Activated T-cell treated with anti-CD3 and anti-CD28 coated beads for 48 hours (primary cell): ENCODE measurements around the gene CCDC33.
A peak's percentile ranks its signal among the peaks of the same experiment; 100 is the strongest.

ENCODE experiments used
- DNase-seq: peaks from one replicate; pipeline ENCODE4 v3.0.0-alpha.2; 2020; ENCODE audit warnings: low read depth

Gene CCDC33

GRCh38 chr15:74289671-74290070, 53.5 kb downstream of the CCDC33 start:
- DNase-seq: no peak

DNA sequence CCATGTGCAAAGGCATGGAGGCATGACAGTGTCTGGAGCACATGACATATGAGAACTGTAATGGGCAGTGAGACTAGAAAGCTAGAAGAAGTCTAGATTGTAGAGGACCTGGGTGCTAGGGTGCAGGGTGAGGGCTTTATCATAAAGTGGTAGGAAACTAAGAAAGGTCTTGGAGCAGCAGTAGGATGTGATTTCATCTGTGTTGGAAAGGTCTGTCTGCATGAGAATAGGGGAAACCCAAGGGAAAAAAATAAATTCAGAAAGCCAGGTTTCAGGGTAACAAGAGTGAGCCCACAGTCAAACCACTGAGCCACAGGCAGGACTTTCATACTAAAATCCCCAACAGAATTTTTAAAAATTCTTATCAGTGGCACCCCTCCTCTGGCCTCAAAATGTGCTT, 54.5 kb downstream of the CCDC33 start:
- no peak for DNase-seq

DNA sequence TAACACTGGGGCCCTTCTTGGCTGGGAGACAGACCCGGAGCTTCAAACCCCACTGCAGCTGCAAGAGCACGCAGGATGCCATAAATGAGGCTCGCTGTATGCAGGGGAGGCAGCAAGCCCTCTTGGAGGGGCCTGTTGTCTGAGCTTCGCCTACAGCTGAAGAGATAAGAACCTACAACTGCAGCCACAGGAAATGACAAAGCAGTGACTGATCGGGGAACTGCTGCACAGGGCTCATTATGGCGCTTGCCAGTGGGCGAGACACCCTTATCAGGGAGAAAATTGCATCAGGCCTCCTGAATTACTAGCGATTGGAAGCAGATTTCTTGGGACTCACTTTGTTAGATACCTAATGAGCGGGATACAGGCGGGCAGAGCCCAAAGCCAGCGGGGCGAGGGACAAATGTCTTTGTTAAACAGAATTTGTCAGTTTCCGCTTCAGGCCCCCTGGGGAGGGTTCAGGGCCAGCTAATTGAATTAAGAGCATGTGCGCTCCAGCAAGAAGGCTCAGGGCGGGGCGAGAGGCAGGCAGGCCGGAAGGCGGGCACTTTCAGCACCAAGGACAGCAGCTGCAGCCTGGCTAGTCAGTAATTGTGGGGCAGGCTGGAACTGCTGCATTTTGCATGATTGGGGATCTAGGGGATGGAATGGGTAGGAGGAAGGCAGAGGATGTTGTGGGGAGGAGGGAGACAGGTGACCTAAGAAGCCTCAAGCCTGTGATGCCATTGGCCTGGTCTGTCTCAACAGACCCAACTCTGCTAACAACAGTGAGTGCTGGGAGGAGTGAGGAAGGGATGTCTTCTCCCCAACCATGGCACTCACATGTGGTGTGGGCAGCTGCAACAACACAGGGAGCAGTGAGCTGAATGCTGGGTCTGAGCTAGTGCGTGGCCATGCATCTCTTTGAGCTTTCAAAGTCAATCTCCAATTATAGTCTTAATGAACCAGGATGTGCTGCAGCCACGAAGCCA, 55.3 kb downstream of the CCDC33 start:
- DNase-seq: peak; percentile 77

- DNase-seq: no peak
Measured at GRCh38 chr15:74293021-74293810, 57.1 kb downstream of the CCDC33 start.

DNA sequence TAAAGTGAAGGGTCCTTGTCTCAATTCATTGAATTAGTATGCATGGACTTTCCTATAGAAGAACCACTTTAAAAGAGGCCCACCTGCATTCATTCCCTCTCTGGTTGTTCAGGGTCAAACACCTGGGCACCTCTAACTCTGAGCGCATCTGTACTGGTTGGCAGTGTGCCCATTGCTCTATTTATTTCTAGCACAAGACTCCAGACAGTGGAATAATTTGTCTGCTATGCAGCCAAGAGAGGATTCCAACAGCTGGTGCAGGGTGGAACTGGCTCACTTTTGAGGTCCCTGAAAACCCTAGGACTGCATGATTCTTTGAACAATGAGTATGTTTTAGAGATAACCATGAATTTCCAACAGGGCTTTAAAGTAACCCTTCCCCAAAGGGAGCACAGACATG, 57.9 kb downstream of the CCDC33 start:
- DNase-seq: no peak

GRCh38 chr15:74295800-74296199, 59.7 kb downstream of the CCDC33 start:
- no peak for DNase-seq

DNA sequence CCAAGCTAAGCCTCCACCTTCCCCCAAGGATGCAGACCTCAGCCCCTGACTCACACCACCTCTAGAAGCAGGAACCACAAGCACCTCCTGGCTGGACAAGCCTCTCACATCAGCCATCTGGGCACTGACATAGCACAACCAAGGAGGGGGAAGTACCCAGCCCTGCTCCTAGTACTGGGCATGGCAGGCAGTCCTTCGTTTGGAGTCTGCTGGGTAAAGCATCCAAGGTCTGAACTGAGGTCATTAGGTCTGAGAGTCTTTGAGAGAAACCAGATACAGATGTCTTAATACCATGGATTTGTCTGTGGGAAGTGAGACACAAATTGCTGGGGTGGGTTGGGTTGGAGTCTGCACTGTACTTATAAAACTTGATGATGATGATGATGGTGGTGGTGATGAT, 61.8 kb downstream of the CCDC33 start:
- no peak for DNase-seq

DNA sequence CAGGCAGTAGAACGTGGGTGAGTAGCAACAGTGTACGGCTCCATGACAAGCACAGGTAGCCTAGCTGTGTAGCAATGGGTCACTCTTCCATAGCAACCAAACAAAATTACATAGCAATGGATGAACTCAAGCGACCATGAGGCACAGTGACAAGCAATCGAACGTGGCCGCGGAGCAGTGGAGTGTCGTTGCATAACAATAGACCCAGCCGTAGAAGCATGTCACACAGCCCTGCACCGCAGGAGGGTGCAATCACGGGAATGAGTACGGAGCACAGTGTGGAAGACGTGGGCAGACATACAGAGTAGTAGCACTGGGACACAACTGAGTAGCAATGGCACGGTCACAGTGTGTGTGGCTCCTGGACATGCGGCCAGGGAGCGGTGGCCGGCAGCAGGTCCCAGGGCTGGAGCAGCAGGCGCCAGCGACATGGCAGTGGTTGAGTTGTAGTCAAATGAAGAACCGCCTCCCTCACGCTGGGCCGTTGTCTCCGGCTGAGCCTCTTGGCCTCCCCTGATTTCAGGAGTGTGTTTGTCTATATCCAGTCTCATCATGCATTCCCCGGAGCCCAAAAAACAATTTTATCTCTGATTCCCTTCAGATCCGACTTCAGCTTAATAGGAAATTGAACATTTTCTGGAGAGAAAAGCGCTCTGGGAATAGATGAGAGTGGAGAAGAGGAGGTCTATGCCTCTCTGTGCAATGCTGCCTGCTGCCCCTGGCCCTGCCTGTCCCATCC, 64.1 kb downstream of the CCDC33 start:
- DNase-seq: no peak

DNA sequence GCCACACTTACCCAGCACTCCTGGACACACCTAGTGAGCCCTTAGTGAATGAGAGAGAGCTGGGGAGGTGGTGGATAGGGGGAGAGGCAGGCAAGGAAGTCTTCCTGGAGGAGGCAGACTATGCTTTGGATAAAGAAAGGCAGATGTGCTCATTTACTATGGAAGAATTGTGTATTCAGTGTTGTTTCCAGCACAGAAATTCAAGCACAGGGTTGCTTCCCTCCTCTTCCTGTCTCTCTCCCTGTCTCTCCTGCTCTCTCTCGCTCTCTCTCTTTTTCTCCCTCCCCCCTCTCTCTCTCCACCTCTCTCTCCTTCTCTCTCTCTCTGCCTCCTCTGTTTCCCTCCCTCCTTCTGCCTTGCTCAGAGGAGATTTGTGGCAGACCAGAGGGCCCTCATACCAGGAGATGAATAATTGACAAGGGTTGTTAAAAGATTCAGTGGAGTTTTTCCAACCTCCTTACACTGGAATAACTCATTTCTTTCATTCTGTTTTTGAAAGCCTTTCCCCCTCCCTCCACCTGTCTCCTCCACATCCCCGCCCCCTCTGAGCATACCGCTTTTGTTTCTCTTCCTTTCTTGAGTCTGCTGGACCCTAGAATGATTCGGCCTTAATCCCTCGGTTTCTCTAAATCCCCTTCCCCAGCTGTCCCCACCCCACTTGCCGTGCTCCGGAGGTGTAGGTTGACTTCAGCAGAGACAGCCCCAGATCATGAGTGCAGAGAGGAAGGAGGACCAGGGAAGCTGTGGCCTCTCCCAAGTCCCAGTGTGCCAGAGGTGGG, 65.6 kb downstream of the CCDC33 start:
- no peak for DNase-seq

DNA sequence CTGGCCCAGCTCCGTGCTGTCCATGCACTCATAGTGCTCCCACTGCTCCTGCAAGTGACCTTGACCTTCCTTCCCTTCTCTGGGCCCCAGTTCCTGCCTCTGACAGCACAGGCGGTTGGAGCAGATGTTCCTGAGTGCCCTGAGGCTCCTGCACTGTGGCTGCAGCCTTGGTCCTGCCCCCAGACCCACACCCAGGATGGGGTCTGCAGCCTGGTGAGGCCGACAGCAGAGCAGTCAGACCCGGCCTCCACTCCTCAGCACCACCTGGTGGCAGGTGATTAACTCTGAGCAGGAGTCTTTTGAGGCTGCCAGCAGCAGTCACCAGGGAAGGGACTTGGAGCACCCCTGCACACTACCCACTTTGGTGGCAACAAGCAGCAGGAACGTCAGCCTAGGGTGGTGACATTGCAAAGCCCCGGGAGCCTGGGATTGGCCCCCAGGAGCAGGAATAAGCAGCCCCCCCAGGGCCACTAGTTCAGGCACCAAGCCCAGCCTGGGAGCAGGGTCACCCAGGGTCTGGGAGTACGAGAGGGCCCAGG, 66.8 kb downstream of the CCDC33 start:
- peak; percentile 40 for DNase-seq

DNA sequence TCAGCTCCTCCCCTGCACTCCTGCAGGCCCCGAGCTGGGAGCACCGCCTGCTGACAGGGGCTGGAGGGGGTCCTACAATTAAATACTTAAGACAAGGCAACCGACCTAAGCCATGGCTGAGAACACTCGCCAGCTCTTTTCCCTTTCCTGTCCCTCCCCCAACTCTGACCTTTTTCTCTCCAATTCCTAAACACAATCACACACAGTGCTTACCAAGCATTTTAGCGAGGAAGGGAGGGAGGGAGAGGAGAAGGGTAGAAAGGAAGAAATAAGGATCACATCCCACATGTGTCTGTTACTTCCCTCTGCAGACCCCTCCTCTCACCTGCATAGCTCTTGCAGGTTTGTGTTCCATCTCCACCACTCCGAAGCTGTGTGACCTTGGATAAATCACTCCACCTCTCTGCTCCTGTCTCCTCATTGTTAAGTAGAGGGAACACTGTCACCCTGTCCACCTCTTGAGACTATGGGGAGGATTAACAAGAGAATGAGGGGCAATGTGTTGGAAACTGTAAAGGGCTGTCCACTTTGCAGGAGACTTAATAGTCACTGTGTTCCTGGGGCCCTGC, 67.7 kb downstream of the CCDC33 start:
- no peak for DNase-seq

- DNase-seq: no peak
Measured at GRCh38 chr15:74304431-74304830, 68.3 kb downstream of the CCDC33 start.

GRCh38 chr15:74305687-74306086, 69.6 kb downstream of the CCDC33 start:
- DNase-seq: no peak

GRCh38 chr15:74306781-74307217, 70.7 kb downstream of the CCDC33 start:
- no peak for DNase-seq

DNA sequence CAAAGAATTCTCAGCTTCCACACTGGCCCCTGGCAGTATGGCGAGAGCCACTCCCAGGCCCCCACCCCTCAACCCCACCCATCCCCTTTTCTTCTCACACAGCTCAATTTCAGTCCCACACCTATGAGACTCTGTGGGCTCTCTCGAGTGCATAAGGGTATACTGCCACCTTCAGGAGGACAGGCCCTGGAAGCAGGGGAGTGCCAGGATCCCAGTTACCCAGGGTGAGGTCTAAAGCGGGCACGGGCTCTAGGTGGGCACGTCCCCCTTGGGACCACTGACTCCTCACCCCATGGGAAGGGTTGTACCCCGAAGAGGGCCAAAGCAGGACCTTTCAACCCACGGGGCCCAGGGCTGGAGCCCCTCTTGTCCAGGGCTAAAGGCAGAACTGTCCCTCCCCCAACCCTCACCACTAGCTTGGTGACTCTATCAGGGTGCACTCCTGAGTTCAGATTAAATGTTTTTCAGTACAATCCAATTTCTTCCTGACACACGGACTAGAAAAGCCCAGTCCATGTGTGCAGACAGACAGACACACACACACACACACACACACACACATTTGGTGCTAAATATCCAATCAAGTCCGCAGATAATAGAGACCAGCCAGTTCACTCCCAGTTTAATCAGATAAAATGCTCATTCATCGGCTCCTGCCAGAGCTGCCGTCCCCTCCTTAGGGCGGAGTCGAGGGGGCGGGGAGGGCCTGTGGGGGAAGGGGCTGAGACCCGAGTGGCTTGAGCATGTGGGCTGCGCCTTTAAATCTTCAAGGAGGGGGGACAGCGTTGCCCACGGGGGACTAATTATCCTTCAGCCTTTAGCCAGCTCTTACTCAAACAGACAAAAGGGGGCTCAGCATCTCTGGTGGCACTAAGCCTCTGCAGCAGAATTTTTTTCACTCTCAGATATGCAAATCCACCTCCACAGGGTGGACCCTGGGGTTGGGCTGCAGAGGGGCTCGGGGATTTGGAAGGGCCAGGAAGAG, 72.0 kb downstream of the CCDC33 start:
- no peak for DNase-seq

GRCh38 chr15:74311734-74312444, 75.8 kb downstream of the CCDC33 start:
- no peak for DNase-seq

DNA sequence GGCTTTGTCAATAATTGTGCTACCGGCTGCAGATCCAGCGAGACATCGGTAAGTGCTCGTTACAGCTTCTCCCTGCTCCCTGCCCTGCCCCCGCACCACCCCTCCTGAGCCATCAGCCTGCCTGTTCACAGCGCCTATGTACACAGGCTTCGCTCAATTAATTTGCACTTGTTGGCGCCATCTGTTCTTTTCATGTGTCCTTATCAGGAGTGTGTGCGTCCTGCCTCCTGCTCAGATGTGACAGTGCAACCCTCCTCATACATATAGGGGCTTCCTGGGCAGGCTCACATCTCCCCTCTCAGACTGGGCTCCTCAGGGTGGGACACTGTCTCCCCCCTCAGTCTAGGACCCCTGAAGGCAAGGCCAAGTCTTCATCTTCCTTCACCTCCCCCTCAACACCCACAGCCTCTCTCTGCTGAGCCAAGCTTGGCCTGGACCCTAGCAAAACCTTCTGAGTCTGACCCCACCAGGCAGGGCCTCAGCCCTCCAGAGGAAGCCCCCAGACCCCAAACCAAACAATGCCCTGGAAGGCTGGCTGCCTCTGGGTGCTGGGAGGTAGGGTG, 76.4 kb downstream of the CCDC33 start:
- DNase-seq: no peak

DNA sequence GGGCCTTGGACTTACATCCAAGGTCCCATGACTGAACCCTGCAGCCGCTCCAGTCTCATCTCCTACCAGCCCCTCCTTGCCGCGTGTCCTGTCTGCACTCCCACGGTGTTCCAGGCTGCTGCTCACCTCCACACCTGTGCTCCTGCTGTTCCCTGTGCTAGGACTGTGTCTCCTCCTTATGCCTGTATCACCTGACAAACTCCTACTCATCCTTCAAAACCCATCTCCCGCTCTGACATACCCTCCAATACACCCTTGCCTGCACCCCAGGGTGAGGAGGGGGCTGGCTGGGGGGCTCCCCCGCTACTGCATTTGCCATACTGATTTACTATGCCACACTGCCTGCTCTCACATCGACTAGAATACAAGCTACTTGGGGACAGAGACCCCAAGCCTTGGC, 77.8 kb downstream of the CCDC33 start:
- no peak for DNase-seq
